GM18505 (cell line): ENCODE data around the gene GMPPB.
"Not testable (repeated sequence)": the region's sequence is repeated elsewhere in the genome, so short reads cannot be mapped to it uniquely, and the experiment has no call there.

Experiments used
- ATAC-seq: cut with Tn5 transposase; IDR thresholded peaks from one replicate; pipeline ENCODE4 v1.9.1; 2021; ENCODE audit not compliant: unreplicated experiment
- POLR2A ChIP-seq: IDR thresholded peaks from 4 replicates; pipeline ENCODE4 v1.6.1; 2011; ENCODE audit warnings: borderline replicate concordance; ENCODE audit not compliant: insufficient read depth, insufficient read length; ENCODE audit errors: extremely low read depth

Gene GMPPB

DNA sequence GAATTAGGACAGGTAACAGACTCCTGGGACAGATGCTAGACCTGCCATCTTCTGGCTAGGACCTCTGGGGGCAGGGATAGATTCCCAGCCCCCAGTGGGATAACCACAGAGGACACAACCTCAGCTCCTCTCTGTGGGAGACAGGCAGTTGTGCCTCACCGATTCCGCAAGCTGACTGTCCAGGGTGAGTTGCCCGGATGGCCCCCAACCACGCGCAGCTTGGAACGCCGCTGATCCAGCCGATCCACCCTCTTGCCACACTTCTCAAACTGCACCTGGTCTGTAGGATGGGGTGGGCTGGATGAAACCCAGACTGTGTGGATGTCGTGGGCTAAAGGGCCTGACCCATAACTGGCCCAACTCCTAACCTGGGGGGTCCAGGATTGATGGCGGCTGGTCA lies 38.6 kb downstream of the GMPPB start:
- not testable (repeated sequence) for ATAC-seq

DNA sequence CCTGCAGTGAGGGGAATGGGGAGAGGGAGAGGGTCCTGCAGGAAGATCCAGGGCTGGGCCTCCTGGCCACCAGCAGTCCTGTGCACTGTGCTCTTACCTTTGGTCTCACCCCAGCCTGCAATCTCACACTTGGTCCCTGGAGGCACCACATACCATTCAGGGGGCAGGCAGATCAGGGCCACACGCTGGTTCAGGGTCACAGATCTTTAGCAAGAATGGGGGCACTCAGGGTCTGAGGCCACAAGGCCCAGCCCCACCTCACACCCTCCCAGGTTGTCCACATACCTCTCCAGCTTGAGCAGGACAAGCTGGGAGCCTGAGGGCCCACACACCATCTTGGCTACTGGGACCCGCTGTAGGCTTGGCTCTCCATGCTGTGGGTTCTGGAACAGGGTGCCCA lies 39.3 kb downstream of the GMPPB start:
- ATAC-seq = not testable (repeated sequence)

DNA sequence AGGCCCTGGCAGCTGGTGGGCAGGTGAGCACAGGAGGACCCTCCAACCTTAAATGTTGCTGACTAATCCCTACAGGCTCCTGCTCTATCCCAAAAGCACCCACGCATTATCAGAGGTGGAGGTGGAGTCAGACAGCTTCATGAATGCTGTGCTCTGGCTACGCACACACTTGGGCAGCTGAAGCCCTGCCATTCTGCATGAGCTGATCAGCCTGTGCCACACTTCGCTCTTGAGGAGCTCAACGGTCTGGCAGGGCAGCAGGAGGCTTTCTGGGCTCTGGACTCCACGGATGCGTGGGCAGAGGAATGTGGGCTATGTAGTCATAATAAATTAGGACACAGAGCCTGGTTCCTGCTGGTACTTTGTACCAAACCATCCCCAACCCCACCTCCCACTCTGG lies 40.6 kb downstream of the GMPPB start:
- no peak for TF ChIP-seq POLR2A
- no peak for ATAC-seq

DNA sequence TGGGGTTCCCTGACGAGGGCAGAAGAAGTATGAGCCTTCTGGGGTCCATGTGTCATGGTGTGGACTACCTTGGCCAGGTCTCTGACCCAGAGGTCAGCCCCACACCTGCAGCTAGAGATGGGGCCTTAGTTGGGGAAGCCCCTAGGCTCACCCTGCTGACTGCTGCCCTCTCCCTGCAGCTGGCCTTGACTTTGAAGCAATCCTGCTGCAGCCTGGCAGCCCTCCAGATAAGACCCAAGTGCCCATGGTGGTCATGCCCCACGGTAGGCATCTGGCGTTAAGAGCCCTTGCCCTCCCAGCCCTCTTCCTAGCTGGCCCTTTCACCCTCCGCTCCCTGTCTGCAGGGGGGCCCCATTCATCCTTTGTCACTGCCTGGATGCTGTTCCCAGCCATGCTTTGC lies 42.2 kb downstream of the GMPPB start:
- no peak for TF ChIP-seq POLR2A
- ATAC-seq = no peak

DNA sequence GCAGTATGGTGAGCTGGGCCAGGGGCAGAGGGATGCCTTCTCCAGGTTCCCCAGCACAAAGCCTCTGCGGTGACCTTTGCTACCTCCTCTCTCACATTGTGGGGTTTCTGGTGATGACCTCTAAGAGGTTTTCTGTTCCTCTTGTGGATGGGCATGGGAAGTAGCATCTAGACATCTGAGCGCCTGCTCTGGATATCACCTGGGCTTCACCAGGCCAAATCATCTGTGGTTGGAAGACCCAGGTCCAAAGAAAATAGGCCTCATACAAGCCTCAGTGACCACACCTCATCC lies 42.6 kb downstream of the GMPPB start:
- TF ChIP-seq POLR2A = no peak
- ATAC-seq = no peak

DNA sequence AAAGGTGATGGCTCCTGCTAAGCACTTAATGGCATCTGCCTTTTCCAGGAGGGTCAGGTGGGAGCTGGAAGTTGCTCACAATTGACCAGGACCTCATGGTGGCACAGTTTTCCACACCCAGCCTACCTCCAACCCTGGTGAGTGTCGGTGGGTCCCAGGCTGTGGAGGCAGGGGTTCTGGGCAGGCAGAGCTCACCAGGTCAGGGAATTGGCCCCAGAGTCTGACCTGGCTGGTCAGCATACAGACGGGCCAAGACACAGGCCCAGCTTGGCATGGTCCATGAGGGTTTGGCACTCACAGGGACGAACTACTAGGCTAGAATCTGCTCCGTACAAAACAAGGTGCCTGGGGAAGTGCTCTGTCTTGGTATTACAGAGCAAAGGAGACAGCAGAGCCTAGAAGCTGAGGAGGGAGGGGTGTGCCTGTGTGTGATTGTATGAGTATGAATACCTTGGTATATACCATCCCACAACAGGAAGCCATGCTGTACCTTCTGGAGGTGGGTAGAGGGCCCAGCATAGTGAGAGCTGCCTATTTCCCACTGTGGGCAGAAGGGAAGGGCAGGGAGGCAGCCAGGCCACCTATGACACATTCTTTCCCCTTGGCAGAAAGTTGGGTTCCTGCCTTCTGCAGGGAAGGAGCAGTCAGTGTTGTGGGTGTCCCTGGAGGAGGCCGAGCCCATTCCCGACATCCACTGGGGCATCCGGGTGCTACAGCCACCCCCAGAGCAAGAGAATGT lies 43.1 kb downstream of the GMPPB start:
- TF ChIP-seq POLR2A = no peak
- ATAC-seq = no peak

DNA sequence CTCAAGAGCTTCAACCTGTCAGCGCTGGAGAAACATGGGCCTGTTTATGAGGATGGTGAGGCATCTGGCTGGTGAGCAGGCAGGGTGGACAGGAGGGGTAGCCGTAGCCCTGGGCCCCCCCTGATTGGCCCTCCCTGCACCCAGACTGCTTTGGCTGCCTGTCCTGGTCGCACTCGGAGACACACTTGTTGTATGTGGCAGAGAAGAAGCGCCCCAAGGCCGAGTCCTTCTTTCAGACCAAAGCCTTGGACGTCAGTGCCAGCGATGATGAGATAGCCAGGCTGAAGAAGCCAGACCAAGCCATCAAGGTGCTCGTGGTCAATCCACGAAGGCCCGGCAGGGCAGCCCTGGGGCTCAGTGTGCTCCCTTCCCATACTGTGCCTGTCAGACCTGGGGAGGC lies 47.8 kb downstream of the GMPPB start:
- TF ChIP-seq POLR2A = no peak
- no peak for ATAC-seq

DNA sequence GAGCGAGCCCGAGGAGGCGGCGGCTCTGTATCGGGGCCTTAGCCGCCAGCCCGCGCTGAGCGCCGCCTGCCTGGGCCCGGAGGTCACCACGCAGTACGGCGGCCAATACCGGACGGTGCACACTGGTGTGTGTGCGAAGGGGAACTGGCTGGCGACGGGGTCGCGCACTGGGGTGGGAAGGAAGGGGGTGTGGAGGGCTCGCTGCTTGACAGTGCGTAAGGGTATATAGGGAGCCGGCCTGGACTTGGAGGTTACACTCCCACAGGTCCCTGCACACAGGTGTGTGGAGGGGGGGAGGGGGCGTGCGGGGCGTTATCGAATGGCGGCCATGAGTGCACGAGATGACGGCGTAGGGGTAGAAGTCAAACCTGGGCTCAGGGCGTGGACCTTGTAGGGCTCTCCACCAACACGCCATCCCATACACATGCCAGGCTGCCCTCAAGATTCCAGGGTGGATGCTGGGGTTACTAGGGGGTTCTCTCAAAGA lies 49.2 kb downstream of the GMPPB start:
- peak; percentile 27 for ATAC-seq
- no peak for TF ChIP-seq POLR2A

DNA sequence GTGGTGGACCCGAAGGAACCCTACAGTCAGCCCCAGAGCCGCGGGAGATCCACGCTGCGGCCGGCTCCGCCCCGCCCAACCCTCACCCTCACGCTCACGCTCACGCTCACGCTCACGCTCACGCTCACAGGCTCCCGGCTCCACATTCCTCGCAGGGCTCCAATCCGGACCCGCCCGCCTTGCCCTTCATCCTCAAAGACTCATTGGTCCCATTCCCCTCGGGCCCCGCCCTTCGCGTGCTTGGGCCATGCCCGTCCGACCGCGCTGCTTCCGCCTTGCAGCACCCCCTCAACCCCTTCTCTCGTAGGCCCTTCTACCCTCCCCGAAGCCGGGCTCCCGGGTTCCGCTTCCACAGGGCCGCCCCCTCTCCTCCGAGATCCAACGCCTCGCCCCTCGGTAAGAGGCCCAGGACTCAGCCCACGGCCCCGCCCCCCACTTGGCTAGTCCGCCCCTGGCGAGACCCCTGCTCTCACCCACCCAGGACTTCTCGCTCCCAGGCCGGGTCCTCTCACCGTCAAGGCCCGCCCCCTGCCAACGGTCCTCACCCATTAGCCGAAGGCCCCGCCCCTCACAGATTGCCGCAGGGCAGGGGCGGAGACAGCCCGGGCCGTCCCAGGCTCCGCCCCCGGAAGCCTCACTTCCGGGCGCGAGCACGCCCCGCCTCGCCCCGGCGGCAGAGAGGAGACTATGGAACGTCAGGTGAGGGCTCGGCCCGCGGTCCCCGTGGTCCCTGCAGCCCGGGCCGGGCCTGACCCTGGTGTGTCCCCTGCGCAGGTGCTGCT lies 49.8 kb downstream of the GMPPB start, which contains the start of gene APEH:
TSS of gene APEH (plus strand) at position 637 of the 782 bp plus-strand sequence. CDS start at position 688, 51 bp downstream.
- ATAC-seq = peak; percentile 69
- TF ChIP-seq POLR2A = peak; percentile 80

DNA sequence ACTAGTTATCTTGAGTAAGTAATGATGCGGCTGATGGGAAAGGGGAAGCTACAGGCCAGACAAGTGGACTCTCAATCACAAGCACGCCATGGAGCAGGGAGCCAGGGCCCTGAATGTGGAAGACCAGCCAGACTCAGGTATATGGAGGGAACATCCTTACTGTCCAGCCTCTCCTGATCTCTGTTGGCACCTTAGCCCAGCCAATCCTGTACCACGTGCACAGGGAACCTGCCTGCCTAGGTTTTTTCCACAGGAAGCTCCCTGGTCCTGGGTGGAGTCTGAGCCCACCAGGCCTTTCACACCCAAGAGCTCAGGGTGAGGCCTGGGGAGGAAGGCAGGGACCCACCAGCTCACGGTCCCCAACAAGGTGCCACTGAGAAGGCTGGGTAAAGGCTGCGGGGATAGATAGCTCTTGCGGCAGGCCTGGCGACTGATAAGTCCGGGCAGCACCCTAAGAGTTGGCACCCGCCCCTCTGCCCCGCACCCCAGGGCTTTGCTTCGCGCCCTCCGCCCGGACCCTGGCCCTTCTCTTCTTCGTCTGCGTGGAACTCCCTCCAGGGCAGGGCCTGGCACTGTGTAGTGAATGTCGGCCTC lies 50.5 kb downstream of the GMPPB start:
- no peak for ATAC-seq
- no peak for TF ChIP-seq POLR2A

DNA sequence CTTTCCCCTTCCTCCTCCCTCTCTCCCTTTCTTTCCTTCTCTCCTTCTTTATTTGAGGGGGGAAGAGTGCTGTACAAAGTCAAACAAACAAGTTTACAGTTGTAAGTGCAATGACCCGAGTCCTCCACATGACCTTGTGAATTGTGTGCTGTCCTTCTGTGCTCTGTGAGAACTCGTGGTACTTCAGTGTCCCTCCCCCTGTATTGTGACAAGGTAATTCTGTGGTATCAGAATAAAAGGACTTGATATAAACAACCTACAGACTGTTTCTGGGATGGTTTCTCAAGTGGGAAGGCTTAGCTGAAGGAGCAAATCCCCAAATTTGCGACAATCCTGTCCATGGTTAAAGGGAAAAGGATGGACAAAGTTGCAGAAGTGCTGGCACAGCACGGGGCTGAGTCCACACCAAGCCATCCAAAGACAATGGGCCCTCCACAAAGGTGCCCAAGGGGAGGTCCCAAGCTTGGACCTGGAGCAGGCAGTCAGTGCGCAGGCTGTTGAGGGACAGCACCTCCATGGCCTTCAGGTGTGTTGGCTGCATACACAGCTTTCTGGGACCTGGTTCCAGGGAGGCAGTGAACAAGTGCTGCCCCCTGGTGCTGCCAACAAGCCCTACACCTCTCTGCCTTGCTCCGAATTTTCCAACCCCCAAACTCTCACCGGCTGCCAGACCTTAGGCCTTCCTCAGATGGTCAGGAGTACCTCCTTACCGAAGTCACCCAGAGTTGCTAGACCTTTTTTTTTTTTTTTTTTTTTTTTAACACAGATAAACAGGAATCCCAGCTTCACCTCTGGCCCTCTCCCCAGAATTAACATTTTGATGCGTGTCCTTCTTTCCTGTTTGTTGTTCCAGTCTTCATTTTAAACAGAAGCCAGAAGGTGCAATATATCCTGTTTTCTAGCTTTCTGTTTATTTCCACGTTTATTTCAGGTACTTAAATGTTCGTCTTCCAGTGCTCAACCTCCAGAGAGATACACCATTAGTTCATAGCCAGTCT lies 52.2 kb downstream of the GMPPB start:
- TF ChIP-seq POLR2A = no peak
- no peak for ATAC-seq

DNA sequence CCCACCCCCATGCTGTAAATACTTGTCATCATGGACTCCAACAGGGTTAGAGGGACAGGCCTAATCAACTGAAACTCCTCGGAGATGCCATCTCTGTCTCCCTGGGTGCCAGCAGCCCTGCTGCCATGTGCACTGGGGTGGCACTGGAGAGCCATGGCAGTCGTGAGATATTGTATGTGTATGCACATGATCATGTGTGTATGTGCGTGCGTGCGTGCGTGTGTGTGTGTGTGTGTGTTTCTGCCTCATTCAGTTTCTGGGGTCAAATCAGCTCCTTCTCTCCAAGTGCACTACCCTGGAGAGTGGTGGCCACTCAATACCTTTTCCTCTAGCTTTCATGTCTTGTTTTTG lies 52.8 kb downstream of the GMPPB start:
- TF ChIP-seq POLR2A = no peak
- ATAC-seq = no peak
